HG02840 (cell line): ENCODE data around the gene ITFG1.

ENCODE experiments used
- ATAC-seq: cut with Tn5 transposase; IDR thresholded peaks from one replicate; pipeline ENCODE4 v1.9.1; 2021; ENCODE audit warnings: mild to moderate bottlenecking, moderate library complexity, moderate number of reproducible peaks; ENCODE audit not compliant: unreplicated experiment, low FRiP score

Gene ITFG1

DNA sequence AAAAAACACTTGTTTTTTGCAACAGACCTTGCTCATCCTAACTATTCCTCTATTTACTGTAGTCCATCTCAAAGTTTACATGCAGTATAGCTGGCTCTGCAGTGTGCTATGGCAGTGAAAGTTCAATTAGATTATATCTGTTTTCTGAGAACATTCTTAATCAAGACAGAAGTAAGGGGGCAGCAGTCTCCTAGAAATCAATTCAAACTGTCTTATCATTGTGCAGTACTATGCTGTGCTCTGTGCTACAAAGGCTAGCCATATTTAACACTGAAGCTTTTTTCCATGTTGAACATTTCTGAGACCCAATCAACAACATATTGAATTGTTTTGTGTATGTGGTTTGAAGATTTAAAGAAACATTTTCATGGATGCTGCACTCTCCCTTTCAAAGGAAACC lies 328.6 kb downstream of the ITFG1 start:
- ATAC-seq = no peak

DNA sequence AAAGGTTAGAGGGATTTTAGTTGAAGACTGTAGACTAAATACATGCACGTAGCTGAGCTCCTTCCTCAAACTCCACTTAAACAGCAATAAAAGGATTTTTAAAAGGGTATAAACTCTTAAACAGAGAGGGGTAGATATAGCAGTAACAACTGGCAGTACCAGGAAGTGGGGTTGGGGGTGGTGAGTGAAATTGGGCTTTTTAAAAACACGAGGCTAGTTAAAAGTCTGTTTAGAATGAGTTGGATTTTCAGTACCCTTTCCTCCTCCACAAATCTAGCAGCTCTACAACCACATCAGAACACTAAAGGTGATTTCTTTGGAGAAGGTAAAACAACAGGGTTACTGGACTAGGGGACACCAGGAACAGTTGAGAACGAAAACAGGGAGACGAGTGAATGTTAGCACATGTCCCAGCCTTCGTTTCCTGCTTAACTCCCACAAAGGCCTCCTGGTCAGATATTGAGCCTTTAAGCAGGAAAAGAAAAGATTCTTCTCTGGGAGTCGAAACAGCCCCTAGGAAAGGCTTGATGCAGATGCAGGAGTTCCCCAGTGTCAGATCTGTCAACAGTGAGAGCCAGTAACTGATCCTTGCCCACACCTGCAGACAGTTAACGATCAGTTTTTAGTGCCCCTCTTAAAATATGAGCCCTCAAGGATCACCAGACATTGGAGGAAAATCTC lies 331.0 kb downstream of the ITFG1 start:
- ATAC-seq = no peak

DNA sequence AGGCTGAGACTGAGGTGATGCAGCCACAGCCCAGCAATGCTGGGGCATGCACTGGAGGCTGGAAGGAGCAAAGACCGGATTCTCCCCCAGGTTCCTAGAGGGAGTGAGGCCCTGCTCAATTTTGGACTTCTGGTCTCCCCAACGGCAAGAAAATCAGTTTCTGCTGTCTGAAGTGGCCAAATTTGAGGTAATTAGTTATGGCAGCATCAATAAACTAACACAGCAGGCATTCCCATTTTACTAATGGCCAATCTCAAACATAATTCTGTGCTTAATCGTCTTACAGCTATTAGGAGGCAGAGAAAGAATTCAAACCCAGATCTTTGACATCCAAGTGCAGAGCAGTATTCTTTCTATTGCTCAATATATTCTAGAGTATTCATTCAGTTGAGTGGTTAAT lies 333.3 kb downstream of the ITFG1 start:
- no peak for ATAC-seq

DNA sequence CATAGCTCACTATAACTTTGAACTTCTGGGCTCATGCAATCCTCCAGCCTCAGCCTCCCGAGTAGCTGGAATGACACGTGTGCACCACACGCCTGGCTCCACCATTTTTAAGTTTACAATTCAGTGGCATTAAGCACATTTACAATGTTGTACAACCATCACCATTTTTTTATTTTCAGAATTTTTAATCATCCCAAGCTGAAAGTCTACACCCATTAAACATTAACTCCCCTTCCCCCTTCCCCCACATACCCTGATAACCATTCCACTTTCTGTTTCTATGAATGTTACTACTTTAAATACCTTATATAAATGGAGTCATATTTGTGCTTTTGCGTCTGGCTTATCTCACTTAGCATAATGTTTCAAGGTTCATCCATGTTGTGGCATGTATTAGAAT lies 335.1 kb downstream of the ITFG1 start:
- no peak for ATAC-seq

DNA sequence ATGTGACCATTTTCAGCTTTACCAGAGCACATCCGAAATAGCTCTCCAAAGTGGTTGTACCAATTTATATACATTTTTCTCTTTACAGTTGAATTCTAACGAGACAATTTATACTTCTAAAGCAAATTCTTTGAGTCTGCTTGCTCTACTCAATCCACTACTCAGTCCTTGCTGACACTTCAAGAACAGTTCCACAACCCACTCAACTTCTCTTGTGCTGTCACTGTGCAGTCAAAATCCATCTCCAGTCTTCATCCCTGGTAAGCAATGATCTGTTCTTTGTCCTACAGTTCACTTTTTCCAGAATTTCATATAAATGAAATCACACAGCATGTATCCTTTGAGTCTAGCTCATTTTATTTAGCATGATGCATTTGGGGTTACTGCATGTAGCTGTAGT lies 347.7 kb downstream of the ITFG1 start:
- ATAC-seq = no peak

DNA sequence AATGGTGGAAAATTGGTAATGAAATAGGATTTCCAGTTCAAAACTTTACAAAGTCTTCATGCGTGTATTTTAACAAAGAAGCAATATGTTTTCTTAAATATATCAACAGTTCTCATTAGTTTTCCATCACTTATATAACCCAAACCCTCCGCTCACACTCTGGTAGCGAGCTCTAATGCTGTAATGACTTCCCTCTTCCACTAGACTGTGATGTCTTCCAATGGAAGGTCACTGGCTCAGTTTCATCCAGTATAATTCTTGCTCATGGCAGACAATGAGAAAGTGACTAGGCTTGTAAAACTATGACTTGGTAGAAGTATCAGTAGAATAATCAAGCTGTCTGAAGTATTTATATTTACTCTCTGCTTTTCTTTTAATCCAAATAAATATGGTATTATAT lies 349.9 kb downstream of the ITFG1 start:
- ATAC-seq = no peak

DNA sequence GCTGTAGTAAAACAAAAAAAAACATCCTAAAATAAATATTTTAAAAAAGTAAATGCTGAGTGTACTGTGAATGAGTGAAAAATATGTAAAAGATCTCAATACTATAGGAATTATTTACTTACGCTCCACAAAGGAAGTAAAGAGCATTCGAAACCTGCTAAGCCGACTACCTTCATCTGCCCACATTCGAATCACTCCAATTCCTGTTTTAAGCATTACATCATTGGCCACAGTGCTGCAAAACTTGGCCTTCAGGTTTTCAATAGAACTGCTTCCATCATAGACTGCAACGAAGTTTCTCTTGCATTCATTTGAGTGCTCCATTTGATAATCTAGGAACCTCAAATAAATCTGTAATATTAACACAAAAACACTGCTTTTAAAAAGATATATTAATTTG lies 351.5 kb downstream of the ITFG1 start:
- no peak for ATAC-seq
